Stimulated activated CD4-positive, alpha-beta T cell treated with anti-CD3 and anti-CD28 coated beads, Interleukin-4, amount 100 ng/mL, for 4 hours (primary cell): Measurements from ENCODE around the gene PIGP.
A peak's percentile ranks its signal among the peaks of the same experiment; 100 is the strongest.
"Not testable (repeated sequence)": the region's sequence is repeated elsewhere in the genome, so short reads cannot be mapped to it uniquely, and the experiment has no call there.

Source experiments
- DNase-seq, 2 experiments: peaks; one replicate each; pipeline ENCODE4 v3.0.0-alpha.2; 2020

The PIGP gene

GRCh38 chr21:37072988-37073416, at the start of gene PIGP, which contains the start of gene TTC3:
PIGP (minus strand) TSS chr21:37073071; CDS start chr21:37072515, 556 bp downstream.
TTC3 (plus strand) TSS chr21:37073254; CDS start chr21:37087258, 14,004 bp downstream.
- DNase-seq, result peak; percentile 93 to 98

GRCh38 chr21:37119421-37120218, 46.7 kb upstream of the PIGP start:
- no peak for DNase-seq

- DNase-seq, result no peak
These were observed 45.4 kb upstream of the PIGP start for GRCh38 chr21:37118187-37118826.

- no peak for DNase-seq
These were observed 44.3 kb upstream of the PIGP start for GRCh38 chr21:37117204-37117603.

- DNase-seq, result not testable (repeated sequence)
These were observed 43.6 kb upstream of the PIGP start for GRCh38 chr21:37116459-37116858.

- DNase-seq, result not testable (repeated sequence)
These were observed 41.4 kb upstream of the PIGP start for GRCh38 chr21:37114301-37114700.

GRCh38 chr21:37111029-37111428, 38.2 kb upstream of the PIGP start:
- DNase-seq, result not testable (repeated sequence)

- DNase-seq, result no peak
These were observed 34.1 kb upstream of the PIGP start for GRCh38 chr21:37106998-37107397.

- DNase-seq, result not testable (repeated sequence)
These were observed 29.9 kb upstream of the PIGP start for GRCh38 chr21:37102746-37103145.

GRCh38 chr21:37101384-37101783, 28.5 kb upstream of the PIGP start:
- no peak for DNase-seq

GRCh38 chr21:37100316-37100715, 27.4 kb upstream of the PIGP start:
- no peak for DNase-seq

- DNase-seq, result no peak
These were observed 25.9 kb upstream of the PIGP start for GRCh38 chr21:37098751-37099150.

GRCh38 chr21:37095821-37096220, 22.9 kb upstream of the PIGP start:
- DNase-seq, result no peak

- no peak for DNase-seq
These were observed 21.1 kb upstream of the PIGP start for GRCh38 chr21:37093977-37094376.

GRCh38 chr21:37088186-37088735, 15.4 kb upstream of the PIGP start:
- no peak for DNase-seq

GRCh38 chr21:37087188-37087587, 14.3 kb upstream of the PIGP start:
- DNase-seq, result no peak

GRCh38 chr21:37085726-37086125, 12.9 kb upstream of the PIGP start:
- no peak for DNase-seq

GRCh38 chr21:37082856-37083528, 10.1 kb upstream of the PIGP start:
- DNase-seq, result no peak

GRCh38 chr21:37082375-37082774, 9.5 kb upstream of the PIGP start:
- no peak for DNase-seq

GRCh38 chr21:37079211-37079824, 6.4 kb upstream of the PIGP start:
- no peak for DNase-seq

GRCh38 chr21:37077403-37077802, 4.5 kb upstream of the PIGP start:
- DNase-seq, result no peak

- no peak for DNase-seq
These were observed 3.4 kb upstream of the PIGP start for GRCh38 chr21:37076087-37076850.
